ENCODE results near the gene MROH8.

The MROH8 gene

DNA sequence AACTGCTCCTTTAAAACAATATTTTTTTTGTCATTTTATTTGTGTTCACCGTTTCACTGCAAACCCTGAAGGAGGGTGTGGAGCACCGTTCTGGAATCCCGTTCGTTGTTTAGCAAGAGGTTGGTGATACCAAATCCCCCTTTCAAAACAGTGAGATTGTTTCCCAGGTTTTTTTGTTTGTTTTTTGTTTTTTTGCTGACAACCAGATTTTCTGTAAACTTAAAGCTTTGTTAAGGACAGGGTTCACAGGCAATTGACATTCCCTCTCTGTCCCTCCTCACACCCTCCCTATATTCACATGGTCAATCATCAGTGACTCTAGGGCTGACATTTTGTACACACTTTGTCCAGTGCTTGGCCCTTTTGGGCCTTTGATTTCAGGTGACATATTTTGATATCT is 21.0 kb upstream of the MROH8 start:
- DNase-seq (ENCODE audit: extremely low read depth in 1 of 2, low read depth in 1 of 2): no peak

DNA sequence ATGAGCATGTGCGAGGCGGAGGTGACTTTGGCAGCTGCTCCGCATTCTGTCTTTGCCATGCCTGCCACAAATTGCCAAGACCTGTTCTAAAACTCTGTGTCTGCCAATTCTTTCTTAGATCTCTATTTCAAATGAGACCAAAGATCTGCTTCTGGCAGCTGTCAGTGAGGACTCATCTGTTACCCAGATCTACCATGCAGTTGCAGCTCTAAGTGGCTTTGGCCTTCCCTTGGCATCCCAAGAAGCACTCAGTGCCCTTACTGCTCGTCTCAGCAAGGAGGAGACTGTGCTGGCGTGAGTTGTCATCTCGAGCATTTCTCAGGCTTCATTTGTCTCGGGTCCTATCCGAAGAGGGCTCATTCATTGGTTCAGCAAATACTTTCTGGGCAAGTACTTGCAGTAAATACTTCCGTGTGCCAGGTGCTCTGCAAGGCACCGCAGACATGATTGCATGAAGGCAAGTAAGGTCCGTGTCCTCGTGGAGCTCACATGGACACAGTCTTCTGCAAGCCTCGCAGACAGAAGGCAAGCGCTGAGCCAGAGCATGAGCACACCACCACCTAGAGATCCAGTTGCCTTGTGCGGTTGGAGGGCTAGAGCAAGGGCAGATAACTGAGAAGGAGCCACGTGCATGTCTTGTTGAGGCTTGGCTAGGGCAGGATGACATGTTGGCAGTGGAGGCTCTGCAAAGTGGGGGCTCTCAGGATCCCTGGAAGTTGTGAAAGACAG is 19.7 kb upstream of the MROH8 start:
- DNase-seq (ENCODE audit: extremely low read depth in 1 of 2, low read depth in 1 of 2): no peak

DNA sequence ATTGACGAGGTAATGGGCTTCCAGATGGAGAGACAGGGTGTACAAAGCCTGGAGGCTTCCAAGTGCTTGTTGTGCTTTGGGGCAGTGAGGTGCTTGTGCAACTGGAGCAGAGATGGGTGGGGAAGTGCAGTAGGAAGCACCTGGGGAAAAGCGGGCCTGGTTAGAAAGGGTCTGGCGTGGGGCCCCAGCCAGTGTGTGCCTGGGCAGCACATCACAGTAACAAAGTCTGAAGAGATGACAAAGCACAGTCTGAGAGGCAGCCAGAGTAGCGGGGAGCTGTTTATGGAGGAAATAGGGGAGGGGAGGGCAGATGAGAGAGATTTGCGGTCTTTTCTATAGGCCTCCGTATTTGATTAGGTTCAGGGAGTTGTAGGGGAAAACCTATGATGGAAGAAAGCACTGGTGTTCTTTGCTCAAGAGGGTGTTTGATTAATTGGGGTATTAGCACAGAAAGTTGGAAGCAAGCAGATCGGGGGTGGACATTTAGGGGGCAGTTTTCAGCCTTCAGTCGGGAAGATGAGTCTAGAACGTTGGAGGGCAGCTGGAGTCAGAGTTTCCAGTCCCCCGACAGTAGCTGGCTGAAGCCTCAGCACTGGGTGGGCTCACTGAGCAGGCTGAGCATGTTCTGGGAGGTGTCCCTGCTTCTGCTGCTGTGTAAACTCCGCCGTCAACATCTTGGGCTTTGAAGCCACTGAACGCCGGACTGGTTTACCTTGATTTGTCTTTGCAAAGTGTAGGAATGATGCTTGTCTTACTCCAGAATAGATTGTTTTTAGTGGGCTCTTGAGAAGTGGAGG is 15.5 kb upstream of the MROH8 start:
- no peak for DNase-seq (ENCODE audit: extremely low read depth in 1 of 2, low read depth in 1 of 2)

DNA sequence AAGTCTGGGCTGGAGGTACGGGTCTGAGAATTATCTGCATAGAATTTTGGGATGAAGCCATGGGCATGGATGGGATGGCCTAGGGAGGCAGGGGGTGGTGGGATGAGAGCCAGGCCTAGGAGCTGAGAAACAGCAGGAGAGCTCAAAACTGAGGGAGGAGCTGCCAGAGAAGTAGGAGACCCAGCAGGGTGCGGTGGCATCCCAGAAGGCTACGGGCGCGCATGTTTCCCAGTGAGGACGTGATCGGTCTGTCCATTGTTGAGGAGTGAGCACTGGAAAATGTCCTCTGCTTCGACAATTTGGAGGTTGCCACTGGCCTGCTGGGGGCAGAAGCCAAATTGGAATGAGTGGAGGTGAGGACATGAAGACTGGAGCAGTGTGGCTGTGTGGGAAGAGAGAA is 14.5 kb upstream of the MROH8 start:
- DNase-seq (ENCODE audit: extremely low read depth in 1 of 2, low read depth in 1 of 2): no peak

DNA sequence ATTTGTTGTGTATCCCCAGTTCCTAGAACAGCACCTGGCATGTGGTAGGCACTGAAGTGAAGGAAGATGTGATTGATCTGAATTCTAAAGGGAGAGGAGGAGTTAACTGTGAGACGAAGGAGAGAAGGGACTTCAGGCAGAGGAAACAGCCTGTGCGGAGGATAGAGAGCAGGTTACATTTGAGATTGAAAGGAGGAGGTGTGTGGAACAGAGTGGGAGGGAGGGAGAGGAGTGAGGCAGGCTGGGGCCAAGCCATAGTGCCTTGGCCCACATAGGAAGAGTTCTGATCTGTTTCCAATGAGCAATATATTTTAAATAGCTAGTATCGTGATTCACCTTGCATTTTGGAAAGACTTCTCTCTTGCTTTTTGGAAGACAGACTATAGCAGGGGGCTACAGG is 13.9 kb upstream of the MROH8 start:
- DNase-seq (ENCODE audit: extremely low read depth in 1 of 2, low read depth in 1 of 2): no peak

DNA sequence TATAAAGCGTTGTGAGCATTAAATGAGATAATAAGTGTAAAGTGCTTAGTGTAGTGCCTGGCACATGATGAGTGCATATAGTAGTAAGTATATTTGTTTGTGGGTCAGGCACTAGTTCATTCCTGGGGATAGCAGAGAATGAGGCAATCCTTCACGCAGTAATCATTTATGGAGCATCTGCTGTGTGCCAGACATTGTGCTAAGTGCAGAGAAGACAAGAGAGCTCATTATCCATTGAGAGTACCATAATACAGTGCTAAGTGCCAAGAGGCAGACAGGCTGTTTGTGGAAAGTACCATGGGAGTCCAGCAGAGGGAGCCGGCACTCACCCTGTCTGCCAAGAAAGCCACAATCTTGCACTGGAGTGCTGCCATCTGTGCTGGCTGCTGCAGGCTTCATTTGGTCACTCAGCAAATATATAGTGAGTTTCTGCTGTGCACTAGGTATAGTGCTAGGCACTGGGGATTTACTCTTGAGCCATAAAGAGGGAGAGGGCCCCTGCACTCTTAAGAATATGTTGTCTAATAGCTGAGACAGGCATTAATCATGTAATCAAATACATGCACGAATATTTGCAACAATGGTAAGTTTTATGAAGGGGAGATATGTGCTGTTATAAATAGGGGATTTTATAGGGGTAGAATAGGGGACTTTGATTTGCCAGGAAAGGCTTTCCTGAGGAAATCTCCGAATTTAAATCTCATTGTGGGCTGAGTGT is 12.9 kb upstream of the MROH8 start:
- peak; percentile 25 to 43 for DNase-seq (ENCODE audit: extremely low read depth in 1 of 2, low read depth in 1 of 2)

DNA sequence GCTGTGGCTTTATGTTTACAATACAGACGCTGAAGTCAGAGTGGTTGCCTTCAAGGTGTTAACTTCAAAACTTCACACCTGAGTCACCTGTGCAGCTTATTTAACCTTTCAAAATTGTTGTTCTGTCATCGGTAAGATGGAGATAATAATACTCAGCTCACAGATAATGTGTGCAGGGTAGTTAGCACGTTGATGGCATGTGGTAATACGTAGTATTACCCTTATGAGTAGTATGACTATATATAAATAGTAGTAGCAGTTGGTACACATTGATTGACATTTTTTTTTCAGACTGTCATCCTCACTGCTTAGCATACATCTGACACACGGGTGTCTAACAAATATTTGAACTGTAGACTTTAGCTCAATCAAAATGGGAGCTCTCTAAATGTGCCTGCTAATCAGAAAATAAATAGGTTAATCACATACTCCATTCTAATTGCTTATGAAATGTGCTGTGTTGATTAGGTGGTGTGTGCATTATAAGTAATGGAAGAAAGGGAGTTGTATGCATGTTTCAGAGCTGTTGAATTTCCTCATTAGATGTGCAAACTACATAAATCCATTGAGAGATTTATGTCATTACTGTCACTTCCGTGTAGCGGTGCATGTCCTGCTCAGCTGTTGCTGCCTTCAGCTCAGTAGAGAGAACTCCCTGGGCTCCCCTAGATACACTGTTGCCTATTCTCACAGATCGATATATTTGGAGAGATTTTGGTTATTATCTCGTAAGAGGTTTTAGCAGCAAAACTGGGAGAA is 11.2 kb upstream of the MROH8 start:
- no peak for DNase-seq (ENCODE audit: extremely low read depth in 1 of 2, low read depth in 1 of 2)

DNA sequence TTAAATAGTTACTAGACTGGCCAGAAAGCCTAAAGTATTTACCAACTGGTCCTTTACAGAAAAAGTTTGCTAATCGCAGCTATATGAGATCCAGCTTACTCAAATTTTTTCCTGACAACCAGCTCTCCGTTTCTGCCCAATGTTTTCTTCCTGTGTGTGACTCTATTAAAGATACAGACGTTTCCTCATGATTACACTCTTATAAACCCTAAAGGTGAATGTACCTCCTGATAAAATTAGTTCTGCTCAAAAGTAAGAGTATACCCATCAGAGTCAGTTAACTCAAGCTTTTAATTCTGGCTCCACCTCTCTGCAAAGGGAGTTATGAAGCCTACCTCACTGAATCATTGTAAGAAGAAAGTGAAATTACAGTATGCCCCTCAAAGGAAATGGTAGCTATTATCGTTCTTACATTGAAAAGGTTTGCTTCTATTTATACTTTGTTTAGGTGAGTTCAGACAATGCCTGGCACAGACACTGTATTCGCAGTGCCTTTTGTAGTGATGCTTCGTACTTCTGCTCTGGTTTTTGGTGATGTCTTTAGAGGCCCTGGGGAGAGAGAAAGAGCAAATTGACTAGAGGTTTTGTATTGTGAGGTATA is 10.2 kb upstream of the MROH8 start:
- DNase-seq (ENCODE audit: extremely low read depth in 1 of 2, low read depth in 1 of 2): no peak

DNA sequence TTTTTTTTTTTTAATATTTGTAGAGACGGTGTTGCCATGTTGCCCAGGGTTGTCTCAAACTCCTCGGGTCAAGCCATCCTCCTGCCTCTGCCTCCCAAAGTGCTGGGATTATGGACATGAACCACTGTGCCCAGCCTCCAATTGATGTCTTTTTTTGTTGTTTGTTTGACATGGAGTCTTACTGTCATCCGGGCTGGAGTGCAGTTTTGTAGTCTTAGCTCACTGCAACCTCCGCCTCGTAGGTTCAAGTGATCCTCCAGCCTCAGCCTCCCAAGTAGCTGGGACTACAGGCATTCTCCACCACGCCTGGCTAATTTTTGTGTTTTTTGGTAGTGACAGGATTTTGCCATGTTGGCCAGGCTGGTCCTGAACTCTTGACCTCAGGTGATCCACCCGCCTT is 9.4 kb upstream of the MROH8 start:
- no peak for DNase-seq (ENCODE audit: extremely low read depth in 1 of 2, low read depth in 1 of 2)

DNA sequence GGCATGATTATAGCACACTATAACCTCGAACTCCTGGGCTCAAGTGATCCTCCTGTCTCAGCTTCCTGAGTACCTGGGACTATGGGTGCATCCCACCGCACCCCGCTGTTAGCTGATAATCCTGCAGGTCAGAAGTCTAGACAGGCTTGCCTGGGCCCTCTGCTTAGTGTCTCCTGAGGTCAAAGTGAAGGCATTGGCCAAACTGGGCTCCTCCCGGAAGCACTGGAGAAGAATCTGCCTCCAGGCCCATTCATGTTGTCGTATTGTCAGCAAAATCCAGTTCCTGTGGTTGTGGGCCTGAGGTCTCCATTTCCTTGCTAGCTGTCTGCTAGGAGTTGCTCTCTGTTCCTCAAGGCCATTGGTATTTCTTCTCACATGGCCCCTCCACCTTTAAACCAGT is 6.3 kb upstream of the MROH8 start:
- no peak for DNase-seq (ENCODE audit: extremely low read depth in 1 of 2, low read depth in 1 of 2)

DNA sequence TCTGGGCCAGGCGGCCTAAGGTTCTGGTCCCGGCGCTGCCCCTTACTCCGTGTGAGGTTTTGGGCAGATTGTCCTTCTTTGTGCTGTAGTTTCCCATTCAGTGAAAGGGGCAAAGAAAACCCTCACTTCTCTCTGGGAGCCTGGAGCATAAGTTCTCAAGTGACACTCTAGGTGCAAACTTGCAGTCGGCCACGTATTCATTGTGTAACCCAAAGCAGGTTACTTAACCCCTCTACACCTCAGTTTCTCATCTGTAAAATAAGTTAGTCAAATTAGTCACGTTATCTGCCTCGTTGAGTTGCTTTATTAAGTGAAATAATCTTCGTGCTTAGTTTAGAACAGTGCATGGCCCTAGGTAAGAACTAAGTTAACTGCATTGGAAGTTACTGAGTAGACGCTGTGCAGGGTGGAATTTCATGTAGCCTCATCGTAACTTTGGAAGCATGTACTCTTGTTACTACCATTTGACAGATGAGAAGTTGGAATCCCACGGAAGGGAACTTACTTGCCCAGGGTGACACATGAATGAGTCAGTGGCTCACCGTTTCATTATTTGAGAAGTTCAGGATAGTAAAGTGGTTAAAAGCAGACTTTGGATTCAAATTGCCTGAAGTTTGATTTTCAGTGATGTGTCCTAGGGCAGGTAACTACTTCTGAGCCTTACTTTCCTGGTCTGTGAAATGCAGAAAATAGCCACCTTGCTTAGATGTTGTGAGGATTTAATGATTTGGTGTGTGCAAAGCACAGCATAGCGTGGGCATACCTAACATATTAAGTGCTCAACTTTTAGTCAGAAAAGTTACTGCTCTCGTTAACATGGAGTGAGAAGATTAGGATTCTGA is 556 bp upstream of the MROH8 start:
- DNase-seq (ENCODE audit: extremely low read depth in 1 of 2, low read depth in 1 of 2): no peak

DNA sequence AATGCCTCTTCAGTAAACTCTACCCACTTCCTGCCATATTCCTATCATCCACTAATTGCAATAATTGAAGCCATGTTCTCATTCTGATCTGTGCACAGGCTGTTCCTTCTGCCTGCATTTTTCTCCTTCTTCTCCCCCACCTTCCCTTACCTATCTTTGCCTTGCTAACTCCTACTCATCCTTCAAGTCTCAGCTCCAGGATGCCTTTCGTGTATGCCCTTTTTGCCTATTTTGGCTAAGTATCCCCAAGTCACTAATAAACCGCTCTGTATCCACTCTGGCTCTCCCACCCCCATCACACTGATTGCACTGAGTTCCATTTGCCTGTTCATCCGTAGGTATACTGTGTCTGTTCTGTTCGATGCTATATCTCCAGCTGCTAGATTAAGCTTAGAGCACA is 6.5 kb downstream of the MROH8 start:
- no peak for DNase-seq (ENCODE audit: extremely low read depth in 1 of 2, low read depth in 1 of 2)

DNA sequence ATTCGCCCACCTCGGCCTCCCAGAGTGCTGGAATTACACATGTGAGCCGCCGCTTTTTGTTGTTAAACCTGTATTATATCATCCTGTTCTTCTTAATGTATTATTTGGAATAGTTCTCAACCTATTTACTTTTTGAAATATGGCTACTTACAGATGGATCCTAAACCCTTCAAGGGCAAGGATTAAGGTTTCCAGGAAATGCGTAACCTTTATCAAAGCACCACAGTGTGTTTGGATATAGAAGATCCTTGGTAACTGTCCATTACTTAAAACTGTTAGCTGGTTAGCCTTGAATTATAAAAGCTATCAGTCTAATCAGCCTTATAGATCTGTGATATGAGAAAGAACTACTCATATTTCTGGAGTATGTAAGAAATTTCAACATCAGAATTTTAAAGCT is 12.5 kb downstream of the MROH8 start:
- DNase-seq (ENCODE audit: extremely low read depth in 1 of 2, low read depth in 1 of 2): no peak

DNA sequence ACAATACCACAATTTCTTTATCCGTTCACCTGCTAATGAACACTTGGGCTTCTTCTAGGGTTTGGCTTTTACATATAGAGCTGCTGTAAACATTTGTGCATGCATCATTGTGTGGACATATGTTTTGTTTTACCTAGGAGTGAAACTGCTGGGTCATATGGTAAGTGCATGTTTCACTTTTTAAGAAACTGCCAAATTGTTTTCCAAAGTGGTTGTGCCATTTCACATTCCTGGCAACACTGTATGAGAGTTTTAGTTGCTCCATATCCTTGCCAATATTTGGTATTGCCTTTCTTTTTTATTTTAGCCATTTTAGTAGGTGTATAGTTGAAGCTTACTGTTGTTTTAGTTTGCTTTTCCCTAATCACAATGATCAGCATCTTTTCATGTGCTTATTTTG is 14.3 kb downstream of the MROH8 start:
- no peak for DNase-seq (ENCODE audit: extremely low read depth in 1 of 2, low read depth in 1 of 2)

DNA sequence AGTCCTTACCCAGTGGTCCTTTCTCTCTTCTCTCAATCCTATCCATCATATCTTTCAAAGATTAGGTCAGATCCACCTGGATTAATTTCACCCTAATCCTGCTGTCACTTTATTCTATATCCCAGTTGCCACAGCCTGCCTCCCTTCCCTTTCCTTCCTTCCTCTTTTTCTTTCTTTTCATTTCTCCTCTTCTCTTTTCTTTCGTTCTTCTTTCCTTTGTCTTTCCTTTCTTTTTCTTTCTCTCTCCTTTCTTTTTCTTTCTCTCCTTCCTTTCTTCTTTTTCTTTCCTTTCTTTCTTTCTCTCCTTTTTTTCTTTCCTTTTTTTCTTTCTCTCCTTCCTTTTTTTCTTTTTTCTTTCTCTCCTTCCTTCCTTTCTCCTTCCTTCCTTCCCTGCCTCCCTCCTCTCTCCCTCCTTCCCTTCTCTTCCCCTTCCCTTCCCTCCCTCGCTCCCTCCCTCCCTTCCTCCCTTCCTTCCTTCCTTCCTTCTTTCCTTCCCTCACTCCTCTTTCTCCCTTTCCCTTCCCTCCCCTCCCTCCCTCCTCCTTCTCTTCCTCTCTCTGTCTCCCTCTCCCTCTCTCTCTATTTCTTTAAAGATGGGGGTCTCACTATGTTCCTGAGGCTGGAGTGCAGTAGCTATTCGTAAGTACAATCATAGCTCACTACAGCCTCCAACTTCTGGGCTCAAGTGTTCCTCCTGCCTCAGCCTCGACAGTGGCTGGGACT is 15.4 kb downstream of the MROH8 start:
- DNase-seq (ENCODE audit: extremely low read depth in 1 of 2, low read depth in 1 of 2): no peak

DNA sequence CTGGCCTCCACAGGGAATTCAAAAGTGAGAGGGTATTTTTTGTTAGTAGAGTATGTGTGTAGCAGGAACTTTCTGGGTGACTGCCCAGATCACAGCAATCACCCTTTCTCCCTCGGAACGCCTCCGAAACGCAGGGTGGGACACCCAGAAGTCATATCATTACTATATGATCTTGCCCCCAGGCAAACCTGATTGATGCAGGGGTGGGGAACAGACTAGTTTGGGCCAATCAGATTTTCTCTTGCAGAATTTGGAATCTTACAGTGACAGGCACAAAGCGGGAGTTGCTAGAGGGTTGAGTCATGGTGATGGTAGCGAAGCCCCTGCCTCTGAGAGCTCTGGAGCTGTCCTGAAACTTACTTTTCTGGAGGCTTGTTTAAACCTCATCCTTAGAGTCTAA is 16.7 kb downstream of the MROH8 start:
- no peak for DNase-seq (ENCODE audit: extremely low read depth in 1 of 2, low read depth in 1 of 2)

DNA sequence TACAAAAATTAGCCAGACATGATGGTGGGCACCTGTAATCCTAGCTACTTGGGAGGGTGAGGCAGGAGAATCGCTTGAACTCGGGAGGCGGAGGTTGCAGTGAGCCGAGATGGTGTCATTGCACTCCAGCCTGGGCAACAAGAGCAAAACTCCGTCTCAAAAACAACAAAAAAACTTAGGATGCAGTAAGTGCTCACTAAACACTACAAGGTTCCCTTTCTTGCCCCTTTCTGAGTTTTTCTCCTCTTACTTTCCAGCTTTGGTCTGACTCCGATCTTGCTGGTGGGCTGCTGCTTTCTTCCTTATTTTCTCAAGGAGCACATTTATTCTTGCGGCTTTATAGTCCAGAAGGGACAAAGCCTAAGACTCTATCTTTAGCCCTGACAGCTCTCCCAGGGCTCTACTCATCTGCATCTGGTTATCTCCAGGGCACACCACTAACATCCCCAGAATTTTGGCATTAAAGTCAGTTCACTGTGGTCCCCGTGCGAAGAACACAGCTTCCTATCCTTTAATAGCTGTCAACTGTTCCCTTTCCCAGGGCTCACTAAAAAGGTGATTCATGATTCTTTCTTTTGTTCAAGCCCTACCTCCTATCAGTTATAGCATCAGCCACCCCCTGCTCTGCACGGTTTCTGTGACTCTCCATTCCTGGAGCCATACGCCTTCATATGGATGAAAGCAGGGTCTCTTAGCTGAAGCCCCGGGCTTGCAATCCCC is 17.4 kb downstream of the MROH8 start:
- DNase-seq (ENCODE audit: extremely low read depth in 1 of 2, low read depth in 1 of 2): no peak

DNA sequence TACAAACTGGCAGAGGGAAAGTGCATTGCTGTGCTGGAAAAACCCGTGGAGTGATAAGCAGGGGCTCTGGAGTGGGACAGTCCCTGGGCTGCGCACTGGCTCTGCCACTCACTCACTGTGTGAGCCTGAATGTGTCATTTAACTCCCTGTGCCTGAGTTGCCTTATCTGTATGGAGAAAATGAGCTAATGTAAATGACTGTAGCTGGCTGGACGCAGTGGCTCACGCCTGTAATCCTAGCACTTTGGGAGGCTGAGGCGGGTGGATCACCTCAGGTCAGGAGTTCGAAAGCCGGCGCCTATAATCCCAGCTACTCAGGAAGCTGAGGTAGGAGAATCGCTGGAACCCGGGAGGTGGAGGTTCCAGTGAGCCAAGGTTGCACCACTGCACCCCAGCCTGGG is 18.7 kb downstream of the MROH8 start:
- no peak for DNase-seq (ENCODE audit: extremely low read depth in 1 of 2, low read depth in 1 of 2)

DNA sequence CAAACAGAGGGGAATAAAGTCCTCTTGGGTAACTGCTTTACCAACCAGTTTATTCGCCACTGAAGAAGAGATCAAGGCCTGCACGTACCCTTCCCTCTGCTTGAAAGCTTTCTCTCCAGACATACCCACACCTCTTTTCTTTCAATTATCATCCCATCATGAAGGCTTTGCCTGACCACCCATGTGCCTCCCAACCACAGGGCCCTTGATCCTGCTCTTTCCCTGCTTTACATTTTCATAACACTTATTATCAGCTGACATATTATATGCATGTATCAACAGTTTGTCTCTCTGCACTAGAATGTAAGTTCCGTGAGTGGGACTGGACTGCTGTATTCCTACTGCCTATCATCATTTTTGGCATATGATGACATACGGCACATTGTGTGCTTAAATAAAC is 21.1 kb downstream of the MROH8 start:
- DNase-seq (ENCODE audit: extremely low read depth in 1 of 2, low read depth in 1 of 2): no peak
